Panc1 (cell line): Measurements from ENCODE around the gene KATNAL2. TPM values are rescaled to one million over a fixed set of nuclear protein-coding genes. Genes with fewer than 3 reads are reported as not detected.

Experiments
- ATAC-seq: fragments of 200-7000 bp; cut with Tn5 transposase; 2 replicates; pipeline ENCODE4 v1.9.1; 2020; ENCODE audit warnings: mild to moderate bottlenecking, moderate library complexity
- BruUV-seq: library from RNA; stranded (reverse); fragments of 400-500 nt; replicated peaks from 2 replicates; lab custom pipeline; 2021; lab: Mats Ljungman, UMichigan
- CTCF ChIA-PET: fragments of 300-600 bp; sonication (Branson Sonifier 250); formaldehyde crosslinking; loops from one replicate; lab custom pipeline; 2022; ENCODE audit warnings: antibody characterized with exemption; lab: Charles Lee
- POLR2A ChIA-PET: fragments of 300-600 bp; sonication (Branson Sonifier 250); formaldehyde crosslinking; loops from one replicate; lab custom pipeline; 2022; ENCODE audit warnings: antibody characterized with exemption; lab: Charles Lee
- DNase-seq: peaks from one replicate; pipeline ENCODE4 v3.0.0-alpha.2; 2010; ENCODE audit warnings: low read depth, low spot score
- H3K27ac ChIP-seq: 2 replicates; pipeline ENCODE4 v1.5.1; 2011; ENCODE audit warnings: mild to moderate bottlenecking, low read length, inconsistent platforms
- H3K27me3 ChIP-seq: fragments of 200-500 bp; sonication (Bioruptor generic); 2 replicates; pipeline ENCODE4 v1.6.0; 2014; ENCODE audit warnings: low read length, inconsistent platforms; ENCODE audit not compliant: control insufficient read depth, insufficient read depth
- H3K36me3 ChIP-seq: fragments of 200-500 bp; sonication (Bioruptor generic); 2 replicates; pipeline ENCODE4 v1.5.1; 2014; ENCODE audit warnings: inconsistent platforms, mild to moderate bottlenecking, low read length, moderate library complexity; ENCODE audit not compliant: control insufficient read depth, insufficient read depth
- H3K4me1 ChIP-seq: 2 replicates; pipeline ENCODE4 v1.5.1; 2011; ENCODE audit warnings: inconsistent platforms, mild to moderate bottlenecking, low read length, moderate library complexity; ENCODE audit not compliant: control insufficient read depth, insufficient read depth
- H3K4me3 ChIP-seq, 2 experiments: 2 replicates each; pipeline ENCODE4 v1.5.1; 2011 to 2012; ENCODE audit warnings: low read depth in 2 of 2, low read length in 2 of 2, mild to moderate bottlenecking in 2 of 2, inconsistent platforms in 1 of 2, moderate library complexity in 1 of 2
- H3K9me3 ChIP-seq: fragments of 200-500 bp; sonication (Bioruptor generic); 2 replicates; pipeline ENCODE4 v1.5.1; 2014; ENCODE audit warnings: low read depth, mild to moderate bottlenecking, inconsistent platforms, low read length, moderate library complexity; ENCODE audit not compliant: control insufficient read depth, insufficient read depth
- POLR2AphosphoS5 ChIP-seq: IDR thresholded peaks from 2 replicates; pipeline ENCODE4 v1.6.1; 2012; ENCODE audit warnings: mild to moderate bottlenecking, low read depth, low read length, moderate library complexity
- SIN3A ChIP-seq: IDR thresholded peaks from 2 replicates; pipeline ENCODE4 v1.6.1; 2012; ENCODE audit warnings: low read depth, mild to moderate bottlenecking, low read length, moderate library complexity, borderline replicate concordance; ENCODE audit not compliant: insufficient read depth
- TCF7L2 ChIP-seq: IDR thresholded peaks from 2 replicates; pipeline ENCODE4 v1.6.1; 2011; ENCODE audit warnings: mild to moderate bottlenecking, low read depth, low read length, inconsistent platforms
- in situ Hi-C: cut with HindIII; loops from 2 replicates; pipeline ENCODE4 v1.10.0; 2016; ENCODE audit warnings: low sequenced_read_pairs, low pct_unique_long_range_greater_than_20kb
- intact Hi-C: fragments of 100-400 bp; cut with micrococcal nuclease; formaldehyde crosslinking; loops from one replicate; pipeline ENCODE4 v1.10.0; 2022; ENCODE audit not compliant: unreplicated experiment
- total RNA-seq: library from RNA; stranded (reverse); gene quantifications from one replicate; pipeline ENCODE4 v1.2.1, GENCODE V29; 2021; ENCODE audit not compliant: unreplicated experiment
- TF ChIP-seq, protein P1 (sequence below), 2 experiments: IDR thresholded peaks; 2 replicates each; pipeline ENCODE4 v1.6.1; 2011 to 2012; ENCODE audit warnings: low read depth in 2 of 2, control low read depth in 1 of 2, low read length in 1 of 2, mild to moderate bottlenecking in 1 of 2, moderate library complexity in 1 of 2; ENCODE audit not compliant: insufficient read depth in 1 of 2
- TF ChIP-seq, protein P2 (sequence below): fragments of 450-650 bp; IDR thresholded peaks from 2 replicates; pipeline ENCODE4 v1.5.1; 2017; ENCODE audit warnings: mild to moderate bottlenecking

Gene KATNAL2
- total RNA-seq, 1 experiment from 2014 or later, result 2.6 TPM

DNA sequence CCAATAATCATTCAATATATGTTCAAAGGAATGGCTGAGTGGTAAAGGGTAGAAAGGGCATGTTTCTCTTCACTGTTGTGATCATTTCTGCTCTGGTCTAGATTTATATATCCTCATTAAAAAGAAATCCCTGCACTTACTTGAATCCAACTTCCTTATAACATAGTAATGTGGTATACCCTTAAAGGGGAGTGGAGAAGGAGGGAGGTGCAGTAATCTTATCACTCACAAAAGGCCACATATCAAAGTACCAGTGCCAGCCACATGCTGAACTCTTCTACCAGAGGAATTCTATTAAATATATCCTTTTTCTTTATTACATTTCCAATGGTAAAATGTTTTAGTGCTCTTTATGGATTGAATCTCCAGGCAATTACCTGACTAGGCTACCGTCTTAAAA lies 3.3 kb downstream of the KATNAL2 start:
- Histone ChIP-seq H3K27me3 (no peaks in the 10 kb centered on the region), H3K27ac (no peak overlapping the region), H3K4me1 (no peaks in the 10 kb centered on the region; the same call in 1 of the 2 replicates), H3K36me3 (no peaks in the 10 kb centered on the region; the same call in 1 of the 2 replicates), H3K9me3 (no peaks in the 10 kb centered on the region), H3K4me3 (no peak overlapping the region)
- DNase-seq (no peak), ATAC-seq (no peak)
- TF ChIP-seq TCF7L2 (no peak), POLR2AphosphoS5 (no peak), SIN3A (no peak)
- TF ChIP-seq, protein P1, sequence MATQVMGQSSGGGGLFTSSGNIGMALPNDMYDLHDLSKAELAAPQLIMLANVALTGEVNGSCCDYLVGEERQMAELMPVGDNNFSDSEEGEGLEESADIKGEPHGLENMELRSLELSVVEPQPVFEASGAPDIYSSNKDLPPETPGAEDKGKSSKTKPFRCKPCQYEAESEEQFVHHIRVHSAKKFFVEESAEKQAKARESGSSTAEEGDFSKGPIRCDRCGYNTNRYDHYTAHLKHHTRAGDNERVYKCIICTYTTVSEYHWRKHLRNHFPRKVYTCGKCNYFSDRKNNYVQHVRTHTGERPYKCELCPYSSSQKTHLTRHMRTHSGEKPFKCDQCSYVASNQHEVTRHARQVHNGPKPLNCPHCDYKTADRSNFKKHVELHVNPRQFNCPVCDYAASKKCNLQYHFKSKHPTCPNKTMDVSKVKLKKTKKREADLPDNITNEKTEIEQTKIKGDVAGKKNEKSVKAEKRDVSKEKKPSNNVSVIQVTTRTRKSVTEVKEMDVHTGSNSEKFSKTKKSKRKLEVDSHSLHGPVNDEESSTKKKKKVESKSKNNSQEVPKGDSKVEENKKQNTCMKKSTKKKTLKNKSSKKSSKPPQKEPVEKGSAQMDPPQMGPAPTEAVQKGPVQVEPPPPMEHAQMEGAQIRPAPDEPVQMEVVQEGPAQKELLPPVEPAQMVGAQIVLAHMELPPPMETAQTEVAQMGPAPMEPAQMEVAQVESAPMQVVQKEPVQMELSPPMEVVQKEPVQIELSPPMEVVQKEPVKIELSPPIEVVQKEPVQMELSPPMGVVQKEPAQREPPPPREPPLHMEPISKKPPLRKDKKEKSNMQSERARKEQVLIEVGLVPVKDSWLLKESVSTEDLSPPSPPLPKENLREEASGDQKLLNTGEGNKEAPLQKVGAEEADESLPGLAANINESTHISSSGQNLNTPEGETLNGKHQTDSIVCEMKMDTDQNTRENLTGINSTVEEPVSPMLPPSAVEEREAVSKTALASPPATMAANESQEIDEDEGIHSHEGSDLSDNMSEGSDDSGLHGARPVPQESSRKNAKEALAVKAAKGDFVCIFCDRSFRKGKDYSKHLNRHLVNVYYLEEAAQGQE (IDR thresholded peaks at IDR 0.05; ENCODE audit: insufficient read depth in 1 of 2, low read depth in 2 of 2, low read length in 1 of 2), result no peak
- TF ChIP-seq, protein P2, sequence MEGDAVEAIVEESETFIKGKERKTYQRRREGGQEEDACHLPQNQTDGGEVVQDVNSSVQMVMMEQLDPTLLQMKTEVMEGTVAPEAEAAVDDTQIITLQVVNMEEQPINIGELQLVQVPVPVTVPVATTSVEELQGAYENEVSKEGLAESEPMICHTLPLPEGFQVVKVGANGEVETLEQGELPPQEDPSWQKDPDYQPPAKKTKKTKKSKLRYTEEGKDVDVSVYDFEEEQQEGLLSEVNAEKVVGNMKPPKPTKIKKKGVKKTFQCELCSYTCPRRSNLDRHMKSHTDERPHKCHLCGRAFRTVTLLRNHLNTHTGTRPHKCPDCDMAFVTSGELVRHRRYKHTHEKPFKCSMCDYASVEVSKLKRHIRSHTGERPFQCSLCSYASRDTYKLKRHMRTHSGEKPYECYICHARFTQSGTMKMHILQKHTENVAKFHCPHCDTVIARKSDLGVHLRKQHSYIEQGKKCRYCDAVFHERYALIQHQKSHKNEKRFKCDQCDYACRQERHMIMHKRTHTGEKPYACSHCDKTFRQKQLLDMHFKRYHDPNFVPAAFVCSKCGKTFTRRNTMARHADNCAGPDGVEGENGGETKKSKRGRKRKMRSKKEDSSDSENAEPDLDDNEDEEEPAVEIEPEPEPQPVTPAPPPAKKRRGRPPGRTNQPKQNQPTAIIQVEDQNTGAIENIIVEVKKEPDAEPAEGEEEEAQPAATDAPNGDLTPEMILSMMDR, result no peak
- intact Hi-C loops (no loop called here), in situ Hi-C loops (no loop called here)
- BruUV-seq, result no TSS peak
- CTCF ChIA-PET, result no interaction called here
- POLR2A ChIA-PET, result no interaction called here

DNA sequence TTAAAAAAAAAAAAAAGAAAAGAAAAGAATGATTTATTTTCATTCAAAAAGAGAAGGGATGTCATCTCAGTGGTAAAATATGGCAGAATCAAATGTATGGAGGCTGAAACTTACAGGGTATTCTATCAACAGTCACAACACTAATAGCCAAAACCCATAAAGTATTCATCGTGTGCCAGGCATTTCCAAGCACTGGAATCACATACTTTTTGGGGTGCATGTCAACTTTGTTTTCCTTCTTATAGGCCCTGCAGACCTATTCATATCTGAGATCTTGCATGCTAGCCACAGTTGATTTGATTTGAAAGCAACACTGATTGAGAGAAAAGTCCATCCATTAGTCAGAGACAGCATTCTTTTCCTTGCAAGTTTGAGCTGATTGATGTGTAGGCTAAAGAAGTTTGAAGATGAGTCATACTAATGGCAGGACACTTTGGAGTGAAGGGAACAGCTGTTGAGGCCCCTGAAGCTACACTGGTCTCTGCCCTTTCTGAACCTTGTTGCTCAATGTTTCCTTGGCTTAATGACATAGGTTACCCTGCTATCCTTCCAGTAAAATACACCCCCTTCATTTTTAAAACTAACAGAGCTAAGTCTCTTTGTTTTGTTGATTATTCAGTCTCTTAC lies 22.0 kb downstream of the KATNAL2 start:
- in situ Hi-C loops (no loop called here), intact Hi-C loops (no loop called here)
- TF ChIP-seq, protein P2, result no peak
- TF ChIP-seq TCF7L2 (no peak), SIN3A (no peak), POLR2AphosphoS5 (no peak)
- TF ChIP-seq, protein P1 (IDR thresholded peaks at IDR 0.05; ENCODE audit: insufficient read depth in 1 of 2, low read depth in 2 of 2, low read length in 1 of 2), result no peak
- no peak overlapping the region for H3K27ac ChIP-seq
- H3K27me3 ChIP-seq, result no peaks in the 10 kb centered on the region
- CTCF ChIA-PET, result no interaction called here
- DNase-seq (no peak), ATAC-seq (no peak)
- BruUV-seq, result no TSS peak
- H3K36me3 ChIP-seq, result no peaks in the 10 kb centered on the region
- H3K9me3 ChIP-seq, result no peaks in the 10 kb centered on the region
- no peak overlapping the region for H3K4me3 ChIP-seq
- POLR2A ChIA-PET, result no interaction called here
- no peaks in the 10 kb centered on the region for H3K4me1 ChIP-seq
